Limb (tissue), 2 donors: Measurements from ENCODE around the gene IL17C.

Experiments used
- DNase-seq, 2 donors: peaks; one replicate each; pipeline ENCODE4 v3.0.0-alpha.2; 2016; ENCODE audit errors: extremely low spot score in 2 of 2

IL17C gene

GRCh38 chr16:88645455-88645854 is 7.1 kb downstream of the IL17C start:
- DNase-seq: no peak

- DNase-seq: no peak
Measured at GRCh38 chr16:88645941-88646340, 7.6 kb downstream of the IL17C start.

GRCh38 chr16:88646345-88647034 is 8.1 kb downstream of the IL17C start:
- no peak for DNase-seq

- DNase-seq: no peak
Measured at GRCh38 chr16:88647178-88648070, 9.1 kb downstream of the IL17C start.

GRCh38 chr16:88649195-88649923 is 11.0 kb downstream of the IL17C start:
- DNase-seq: peak in 1 of 2 donors; percentile 40

GRCh38 chr16:88649924-88650748 is 11.8 kb downstream of the IL17C start:
- no peak for DNase-seq

- DNase-seq: peak; percentile 9 to 77
Measured at GRCh38 chr16:88650749-88651275, 12.4 kb downstream of the IL17C start, which contains the start of gene CYBA. TSS of gene CYBA (minus strand) at chr16:88651053. CDS start at chr16:88651013, 40 bp downstream.

GRCh38 chr16:88651276-88651988 is 13.1 kb downstream of the IL17C start:
- DNase-seq: no peak

- no peak for DNase-seq
Measured at GRCh38 chr16:88651989-88652761, 13.8 kb downstream of the IL17C start.

GRCh38 chr16:88652762-88653063 is 14.3 kb downstream of the IL17C start:
- DNase-seq: no peak

- no peak for DNase-seq
Measured at GRCh38 chr16:88653101-88653500, 14.7 kb downstream of the IL17C start.

GRCh38 chr16:88653596-88654362 is 15.4 kb downstream of the IL17C start:
- no peak for DNase-seq

GRCh38 chr16:88654363-88655052 is 16.1 kb downstream of the IL17C start:
- DNase-seq: no peak

GRCh38 chr16:88655053-88655732 is 16.8 kb downstream of the IL17C start:
- no peak for DNase-seq

- no peak for DNase-seq
Measured at GRCh38 chr16:88655733-88656281, 17.4 kb downstream of the IL17C start.

GRCh38 chr16:88656291-88656980 is 18.1 kb downstream of the IL17C start:
- no peak for DNase-seq

GRCh38 chr16:88657371-88657770 is 19.0 kb downstream of the IL17C start:
- DNase-seq: no peak
